ENCODE data around the gene SH3RF2.

Gene SH3RF2

GRCh38 chr5:146041180-146041789 lies 104.9 kb downstream of the SH3RF2 start:
- no peak for DNase-seq (ENCODE audit: low read depth)

DNA sequence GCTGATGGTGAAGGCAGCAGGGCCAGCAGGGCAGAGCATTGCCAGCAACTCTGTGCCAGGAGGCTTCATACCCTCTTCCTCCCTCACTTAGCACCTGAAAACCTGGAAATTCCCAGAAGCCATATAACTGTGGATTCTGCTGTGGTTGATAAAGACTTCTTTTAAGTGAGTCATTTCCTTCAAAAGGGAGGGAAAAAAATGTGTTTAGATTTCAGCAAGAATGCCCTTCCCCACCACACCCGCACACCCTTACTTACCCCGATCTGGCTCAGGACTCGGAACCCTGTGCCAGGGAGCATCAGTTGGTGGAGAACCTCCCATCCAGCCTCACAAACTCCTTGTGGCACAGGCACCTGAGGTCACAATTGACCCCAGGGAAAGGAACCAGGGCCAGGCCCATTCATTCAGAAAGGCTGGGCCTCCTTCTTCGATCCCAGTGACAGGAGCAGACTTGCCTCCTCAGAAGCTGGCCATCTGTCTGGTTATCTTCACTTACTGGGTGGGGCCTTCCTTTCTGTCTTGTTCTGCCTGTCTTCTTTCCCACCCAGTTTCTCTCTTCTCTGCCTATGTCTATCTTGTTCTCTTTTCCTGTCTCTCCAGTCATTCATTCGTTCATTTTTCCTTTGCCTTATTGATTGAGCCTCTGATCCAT lies 106.4 kb downstream of the SH3RF2 start:
- no peak for DNase-seq (ENCODE audit: low read depth)

GRCh38 chr5:146043722-146044121 lies 107.3 kb downstream of the SH3RF2 start:
- no peak for DNase-seq (ENCODE audit: low read depth)

DNA sequence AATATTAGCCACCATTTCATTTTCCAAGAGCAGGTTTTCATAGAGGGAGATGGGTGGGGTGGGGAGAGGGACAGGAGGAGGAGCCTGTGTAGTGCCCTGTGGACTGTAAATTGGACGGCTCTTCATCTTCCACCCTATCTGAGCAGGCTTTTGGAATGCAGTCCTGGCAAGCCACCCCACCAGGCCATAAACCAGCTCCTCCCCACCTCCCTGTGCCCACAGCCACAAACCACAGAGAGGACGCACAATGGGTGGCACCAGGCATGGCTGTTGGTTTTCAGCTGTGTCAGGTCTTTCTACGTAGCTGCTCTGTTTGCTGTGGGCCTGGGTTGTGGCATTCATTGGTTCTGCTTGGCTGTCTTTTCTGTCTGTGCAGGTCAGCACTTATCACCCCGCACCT lies 111.0 kb downstream of the SH3RF2 start:
- DNase-seq (ENCODE audit: low read depth), result no peak

DNA sequence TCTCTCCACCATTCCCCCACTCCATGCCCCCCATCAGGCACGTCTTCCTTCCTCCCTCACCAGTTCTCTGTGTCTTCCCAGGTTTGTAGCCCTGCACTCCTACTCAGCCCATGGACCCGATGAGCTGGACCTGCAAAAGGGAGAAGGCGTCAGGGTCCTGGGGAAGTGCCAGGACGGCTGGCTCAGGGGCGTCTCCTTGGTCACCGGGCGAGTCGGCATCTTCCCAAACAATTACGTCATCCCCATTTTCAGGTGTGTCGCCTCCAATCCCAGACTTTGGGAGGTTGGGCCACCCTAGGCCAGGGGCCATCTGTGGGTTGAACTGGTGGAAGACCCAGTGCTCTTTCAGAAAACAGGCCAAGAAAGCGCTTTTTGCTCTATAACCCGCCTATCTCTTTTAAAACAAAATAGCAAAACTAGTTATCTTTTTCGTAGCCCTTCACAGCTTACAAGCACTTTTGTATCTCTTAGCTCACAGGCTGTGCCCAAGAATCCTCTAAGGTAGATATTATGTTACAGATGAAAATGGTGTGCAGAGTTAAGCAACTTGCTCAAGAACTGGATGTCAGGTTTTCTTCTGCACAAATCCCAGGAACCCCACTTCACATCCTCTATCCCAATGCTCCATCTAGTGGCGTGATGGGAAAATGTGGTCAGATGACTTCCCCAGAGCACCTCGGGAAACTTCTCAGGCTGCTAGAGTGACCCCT lies 112.8 kb downstream of the SH3RF2 start:
- DNase-seq (ENCODE audit: low read depth), result no peak

GRCh38 chr5:146049704-146050026 lies 113.3 kb downstream of the SH3RF2 start:
- DNase-seq (ENCODE audit: low read depth), result no peak

DNA sequence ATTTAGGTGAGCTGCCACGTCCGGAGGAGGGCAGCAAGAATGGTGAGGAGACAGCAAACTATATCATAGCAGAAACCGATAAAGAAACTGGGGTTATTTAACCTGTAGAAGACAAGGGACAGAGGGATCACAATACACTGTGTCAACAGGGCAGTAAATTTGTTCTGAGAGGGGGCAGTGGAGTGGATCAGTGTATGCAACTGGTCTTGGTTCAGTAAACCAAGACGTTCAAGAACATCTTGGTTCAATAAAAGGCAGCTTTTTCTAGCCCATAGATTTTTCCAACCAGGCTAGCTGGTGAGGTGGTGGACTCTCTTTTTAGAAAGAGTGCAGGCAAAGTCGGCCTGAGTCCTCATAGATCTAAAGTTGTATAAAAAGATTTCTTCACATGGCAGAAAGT lies 113.7 kb downstream of the SH3RF2 start:
- DNase-seq (ENCODE audit: low read depth), result no peak

DNA sequence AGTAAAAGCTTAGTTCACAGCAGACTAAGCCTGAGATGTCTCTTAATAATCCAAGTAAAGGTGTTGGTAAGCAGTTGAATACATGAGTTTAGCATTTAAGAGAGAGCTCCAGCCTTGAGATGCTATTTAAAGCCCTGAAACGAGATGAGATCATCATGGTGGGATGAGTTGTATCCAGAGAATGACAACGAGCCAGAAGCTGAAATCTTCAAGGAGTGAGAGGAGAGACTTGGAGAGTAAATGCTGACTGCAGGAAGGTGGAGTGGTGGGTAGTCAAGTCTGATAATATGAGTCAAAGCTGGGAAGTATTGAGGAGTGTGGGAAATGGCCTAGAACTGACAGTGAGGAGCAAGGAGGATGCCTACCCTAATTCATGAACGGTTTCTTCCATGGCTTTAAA lies 115.3 kb downstream of the SH3RF2 start:
- DNase-seq (ENCODE audit: low read depth), result no peak

GRCh38 chr5:146052780-146053179 lies 116.4 kb downstream of the SH3RF2 start:
- DNase-seq (ENCODE audit: low read depth), result no peak

DNA sequence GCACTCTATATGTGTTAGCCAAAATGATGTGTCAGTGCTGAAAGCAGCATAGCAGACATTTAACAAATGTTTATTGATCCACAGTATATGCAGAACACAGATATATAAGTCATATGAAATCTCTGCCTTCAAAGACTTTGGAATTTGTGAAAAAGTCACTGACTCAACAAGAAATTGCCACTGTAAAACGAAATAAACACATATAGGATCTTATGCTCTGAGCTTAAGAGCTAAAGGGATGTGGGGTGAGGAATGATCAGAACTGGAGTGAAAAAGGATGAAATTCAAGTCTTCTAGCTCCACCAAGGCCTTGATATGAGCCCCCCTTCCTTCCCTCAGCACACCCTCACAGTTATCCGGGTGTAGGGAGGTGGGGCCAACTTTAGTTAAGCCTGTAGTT lies 119.1 kb downstream of the SH3RF2 start:
- no peak for DNase-seq (ENCODE audit: low read depth)

- DNase-seq (ENCODE audit: low read depth), result no peak
These were observed 123.3 kb downstream of the SH3RF2 start for GRCh38 chr5:146059460-146060220.

GRCh38 chr5:146060221-146060585 lies 123.8 kb downstream of the SH3RF2 start:
- no peak for DNase-seq (ENCODE audit: low read depth)

DNA sequence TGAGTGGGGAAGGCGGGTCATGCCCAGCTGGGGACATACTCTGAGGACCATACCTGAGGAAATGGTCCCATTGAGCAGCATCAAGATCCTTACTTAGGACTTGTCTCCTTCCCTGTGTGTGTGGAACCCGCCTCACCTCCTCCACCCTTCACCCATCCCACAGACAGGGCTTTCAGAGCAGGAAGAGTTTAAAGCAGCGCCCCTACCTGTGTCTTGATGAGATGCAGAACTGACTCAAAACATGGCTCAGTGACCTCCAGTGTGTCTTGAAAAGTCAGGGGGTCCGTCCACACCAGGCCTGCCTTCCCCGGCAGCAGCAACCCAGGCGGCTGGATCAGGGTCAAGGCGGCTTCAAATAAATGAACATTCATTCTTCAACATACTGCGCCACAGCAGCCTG lies 130.6 kb downstream of the SH3RF2 start:
- no peak for DNase-seq (ENCODE audit: low read depth)

DNA sequence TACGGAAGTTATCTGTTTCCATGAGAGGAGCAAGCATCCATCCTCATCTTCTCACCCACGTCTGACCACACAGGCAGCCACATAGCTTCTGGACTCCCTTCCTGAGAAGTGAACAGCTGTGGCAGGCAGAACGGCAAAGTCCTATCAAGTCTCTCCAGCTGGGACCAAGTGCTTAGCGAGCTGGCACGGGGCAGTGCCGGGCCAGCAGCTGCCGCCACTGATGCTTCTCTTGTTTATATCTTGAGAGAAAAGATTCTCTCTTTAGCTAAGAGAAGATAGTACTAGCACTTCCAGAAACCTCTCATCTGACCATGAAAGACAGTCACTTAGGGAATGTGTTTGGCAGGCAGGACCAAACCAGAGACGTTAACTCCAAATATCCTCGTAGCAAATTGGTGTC lies 131.8 kb downstream of the SH3RF2 start:
- DNase-seq (ENCODE audit: low read depth), result no peak

DNA sequence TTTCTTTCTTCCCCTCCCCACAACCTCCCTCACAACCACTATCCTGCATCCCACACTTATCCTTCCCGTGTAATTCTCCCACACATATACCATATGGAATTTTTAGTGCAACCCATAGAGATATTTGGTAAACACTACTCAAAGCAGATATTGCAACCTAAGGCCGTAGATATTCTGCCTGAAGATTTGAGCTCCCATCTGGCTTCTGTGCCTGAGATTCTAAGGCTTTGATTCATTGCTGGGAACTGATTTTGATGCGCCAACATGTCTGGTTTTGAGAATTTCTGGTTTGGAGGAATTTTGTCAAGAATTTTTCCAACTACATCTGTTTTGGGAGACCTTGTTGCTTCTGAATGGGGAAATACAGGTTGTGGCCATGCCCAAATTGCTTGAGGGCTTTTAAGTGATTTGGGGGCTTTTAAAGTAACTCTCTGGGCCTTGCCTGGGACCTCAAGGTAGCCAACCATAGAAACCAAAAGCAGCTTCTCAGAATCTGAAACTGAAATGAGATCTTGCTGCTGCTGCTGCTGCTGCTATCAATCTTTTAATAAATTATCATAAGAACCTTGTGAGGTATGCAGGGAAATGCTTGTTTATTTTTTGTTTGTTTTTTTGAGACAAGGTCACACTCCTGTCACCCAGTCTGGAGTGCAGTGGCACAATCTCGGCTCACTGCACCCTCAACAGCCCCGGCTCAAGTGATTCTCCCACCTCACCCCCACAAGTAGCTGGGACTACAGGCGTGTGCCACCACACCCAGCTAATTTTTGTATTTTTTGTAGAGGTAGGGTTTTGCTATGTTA lies 132.8 kb downstream of the SH3RF2 start:
- no peak for DNase-seq (ENCODE audit: low read depth)

GRCh38 chr5:146069780-146070099 lies 133.4 kb downstream of the SH3RF2 start:
- no peak for DNase-seq (ENCODE audit: low read depth)

DNA sequence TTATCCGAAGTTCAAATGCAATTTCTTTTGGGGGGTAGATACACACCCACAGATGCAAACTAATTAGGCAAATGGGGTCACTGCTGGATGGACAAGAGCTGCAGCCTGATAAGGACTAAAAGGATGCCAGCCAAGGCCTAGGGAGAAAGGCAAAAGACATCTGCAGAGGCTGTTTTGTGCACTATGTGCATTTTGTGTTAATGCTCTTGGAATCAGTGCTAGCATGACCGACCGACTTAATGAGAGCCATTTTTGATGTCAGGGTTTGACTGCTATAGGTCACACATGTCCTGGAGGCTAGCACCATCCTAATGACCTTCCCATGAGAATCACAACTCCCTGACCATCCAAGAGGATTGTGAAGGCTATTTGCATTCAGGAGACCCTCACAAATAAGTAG lies 134.4 kb downstream of the SH3RF2 start:
- no peak for DNase-seq (ENCODE audit: low read depth)

DNA sequence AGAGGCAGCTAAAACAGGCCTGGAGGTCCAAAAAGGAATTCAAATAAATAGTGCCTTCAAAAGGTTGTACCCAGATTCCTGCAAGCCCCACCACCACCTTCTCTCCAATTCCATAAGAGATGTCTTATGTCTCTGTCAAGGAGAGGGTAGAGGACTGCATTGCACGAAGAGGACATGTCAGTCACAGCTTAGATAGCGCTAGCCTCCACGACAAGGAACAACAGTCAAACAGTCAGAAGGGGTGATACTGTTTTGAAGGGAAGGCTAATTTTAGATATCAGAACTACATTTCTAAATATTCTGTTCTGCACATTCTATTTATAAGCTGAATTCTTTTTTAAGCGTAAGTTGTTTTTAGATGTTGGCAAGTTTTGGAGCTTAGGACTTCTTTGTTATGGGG lies 134.8 kb downstream of the SH3RF2 start:
- DNase-seq (ENCODE audit: low read depth), result no peak

DNA sequence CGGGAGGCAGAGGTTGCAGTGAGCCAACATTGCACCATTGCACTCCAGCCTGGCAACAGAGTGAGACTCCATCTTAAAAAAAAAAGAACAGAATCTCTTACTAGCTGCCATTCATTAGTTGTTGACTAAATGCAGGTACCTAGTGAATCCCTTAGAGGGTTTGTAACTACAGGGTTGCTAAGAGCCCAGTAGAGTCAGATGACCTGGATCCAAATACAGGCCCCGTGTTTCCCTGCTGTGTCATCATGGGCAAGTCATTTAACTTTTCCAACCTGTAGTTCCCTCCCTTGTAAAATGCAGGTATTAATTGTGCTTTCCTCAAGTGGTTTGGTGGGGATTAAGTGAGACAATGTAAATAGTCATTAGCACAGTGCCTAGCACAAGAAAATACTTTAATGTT lies 136.2 kb downstream of the SH3RF2 start:
- DNase-seq (ENCODE audit: low read depth), result no peak

- DNase-seq (ENCODE audit: low read depth), result no peak
These were observed 137.0 kb downstream of the SH3RF2 start for GRCh38 chr5:146073239-146073900.

DNA sequence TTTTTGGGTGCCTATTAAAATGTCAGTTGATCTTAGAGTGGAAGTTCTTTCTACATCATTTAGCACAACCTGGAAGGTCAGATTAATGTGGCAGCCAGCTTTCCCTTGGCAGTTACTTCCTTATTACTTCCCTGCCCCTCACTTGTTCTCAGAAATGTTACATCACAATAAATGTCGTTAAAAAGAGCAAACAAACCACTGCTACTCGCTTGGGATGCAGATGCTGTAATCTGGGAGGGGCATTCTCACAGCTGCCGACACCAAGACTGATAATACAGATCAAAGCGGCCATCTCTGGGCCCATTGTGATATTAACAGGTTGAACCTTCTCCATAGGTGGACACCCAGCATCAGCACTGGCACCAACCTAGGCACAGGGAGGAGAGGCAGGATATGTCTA lies 139.7 kb downstream of the SH3RF2 start:
- no peak for DNase-seq (ENCODE audit: low read depth)

GRCh38 chr5:146076455-146076854 lies 140.1 kb downstream of the SH3RF2 start:
- DNase-seq (ENCODE audit: low read depth), result no peak
